ENCODE measurements around the gene MMD.

MMD gene

DNA sequence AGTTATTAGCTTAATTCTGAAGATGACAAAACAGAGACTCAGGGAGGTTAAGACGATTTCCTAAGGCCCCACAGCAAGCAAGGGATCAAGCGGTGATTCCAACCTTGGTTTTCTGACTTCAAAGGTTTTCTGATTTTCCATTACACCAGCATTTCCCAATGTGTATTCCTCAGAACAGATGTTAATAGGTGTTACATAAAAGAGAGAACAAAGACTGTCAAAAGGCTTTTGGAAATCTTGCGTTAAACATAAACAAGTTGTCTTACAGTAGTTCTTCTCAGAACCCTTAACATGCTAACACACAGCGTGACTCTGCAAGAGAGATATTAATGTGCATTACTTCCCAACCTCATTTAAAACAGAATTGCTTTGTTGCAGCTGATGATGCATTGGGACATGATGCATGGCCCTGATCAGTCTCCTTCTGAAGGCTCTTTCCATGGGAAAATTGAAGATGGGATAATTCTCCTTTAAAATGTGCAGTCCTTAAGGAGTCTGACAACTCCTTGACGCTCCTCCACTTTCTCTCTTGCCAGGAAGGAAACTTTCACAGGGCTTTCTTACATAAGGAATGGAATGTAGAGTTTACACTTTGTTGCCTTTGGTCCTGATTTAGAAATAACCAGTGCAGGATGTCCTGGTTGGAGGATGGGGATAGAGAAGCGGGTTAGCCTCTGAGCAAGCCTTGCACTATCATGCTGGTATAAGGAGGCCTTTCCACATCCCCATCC, 21.5 kb upstream of the MMD start:
- no peak for DNase-seq (ENCODE audit: low read depth)
- TF ChIP-seq, protein P1, sequence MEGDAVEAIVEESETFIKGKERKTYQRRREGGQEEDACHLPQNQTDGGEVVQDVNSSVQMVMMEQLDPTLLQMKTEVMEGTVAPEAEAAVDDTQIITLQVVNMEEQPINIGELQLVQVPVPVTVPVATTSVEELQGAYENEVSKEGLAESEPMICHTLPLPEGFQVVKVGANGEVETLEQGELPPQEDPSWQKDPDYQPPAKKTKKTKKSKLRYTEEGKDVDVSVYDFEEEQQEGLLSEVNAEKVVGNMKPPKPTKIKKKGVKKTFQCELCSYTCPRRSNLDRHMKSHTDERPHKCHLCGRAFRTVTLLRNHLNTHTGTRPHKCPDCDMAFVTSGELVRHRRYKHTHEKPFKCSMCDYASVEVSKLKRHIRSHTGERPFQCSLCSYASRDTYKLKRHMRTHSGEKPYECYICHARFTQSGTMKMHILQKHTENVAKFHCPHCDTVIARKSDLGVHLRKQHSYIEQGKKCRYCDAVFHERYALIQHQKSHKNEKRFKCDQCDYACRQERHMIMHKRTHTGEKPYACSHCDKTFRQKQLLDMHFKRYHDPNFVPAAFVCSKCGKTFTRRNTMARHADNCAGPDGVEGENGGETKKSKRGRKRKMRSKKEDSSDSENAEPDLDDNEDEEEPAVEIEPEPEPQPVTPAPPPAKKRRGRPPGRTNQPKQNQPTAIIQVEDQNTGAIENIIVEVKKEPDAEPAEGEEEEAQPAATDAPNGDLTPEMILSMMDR (IDR thresholded peaks at IDR 0.05; ENCODE audit: control insufficient read depth, insufficient read depth, low read depth, low read length, missing control alignments): no peak
- H3K4me3 ChIP-seq (ENCODE audit: control insufficient read depth, low read depth, low read length): no peak overlapping the region

GRCh38 chr17:55442462-55442861, 20.8 kb upstream of the MMD start:
- H3K4me3 ChIP-seq (ENCODE audit: control insufficient read depth, low read depth, low read length): no peak overlapping the region
- DNase-seq (ENCODE audit: low read depth): no peak
- TF ChIP-seq, protein P1 (IDR thresholded peaks at IDR 0.05; ENCODE audit: control insufficient read depth, insufficient read depth, low read depth, low read length, missing control alignments): no peak

DNA sequence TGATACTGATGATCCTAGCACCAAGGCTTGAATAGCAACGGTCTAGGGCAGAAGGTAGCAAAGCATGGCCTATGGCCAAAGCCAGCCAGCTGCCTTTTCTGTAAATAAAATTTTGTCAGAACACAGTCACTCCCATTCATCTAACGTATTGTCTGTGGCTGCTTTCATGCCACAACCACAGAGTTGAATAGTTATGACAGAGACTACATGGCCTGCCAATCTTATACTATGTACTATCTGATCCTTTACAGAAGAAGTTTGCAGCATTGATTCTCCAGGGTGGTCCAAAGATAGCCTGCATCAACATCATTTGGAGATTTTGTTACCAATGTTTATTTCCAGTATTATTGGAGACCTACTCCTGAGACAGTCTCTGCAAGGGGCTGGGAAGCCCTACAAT, 19.9 kb upstream of the MMD start:
- TF ChIP-seq, protein P1 (IDR thresholded peaks at IDR 0.05; ENCODE audit: control insufficient read depth, insufficient read depth, low read depth, low read length, missing control alignments): no peak
- no peak for DNase-seq (ENCODE audit: low read depth)
- H3K4me3 ChIP-seq (ENCODE audit: control insufficient read depth, low read depth, low read length): no peak overlapping the region

GRCh38 chr17:55440391-55440790, 18.8 kb upstream of the MMD start:
- TF ChIP-seq, protein P1 (IDR thresholded peaks at IDR 0.05; ENCODE audit: control insufficient read depth, insufficient read depth, low read depth, low read length, missing control alignments): no peak
- H3K4me3 ChIP-seq (ENCODE audit: control insufficient read depth, low read depth, low read length): no peak overlapping the region
- no peak for DNase-seq (ENCODE audit: low read depth)

GRCh38 chr17:55437159-55437605, 15.5 kb upstream of the MMD start:
- TF ChIP-seq, protein P1 (IDR thresholded peaks at IDR 0.05; ENCODE audit: control insufficient read depth, insufficient read depth, low read depth, low read length, missing control alignments): no peak
- DNase-seq (ENCODE audit: low read depth): no peak
- no peak overlapping the region for H3K4me3 ChIP-seq (ENCODE audit: control insufficient read depth, low read depth, low read length)

GRCh38 chr17:55436224-55437158, 14.9 kb upstream of the MMD start:
- no peak overlapping the region for H3K4me3 ChIP-seq (ENCODE audit: control insufficient read depth, low read depth, low read length)
- DNase-seq (ENCODE audit: low read depth): no peak

More at GRCh38 chr17:55436224-55437158, 14.9 kb upstream of the MMD start:
- TF ChIP-seq, protein P1 (IDR thresholded peaks at IDR 0.05; ENCODE audit: control insufficient read depth, insufficient read depth, low read depth, low read length, missing control alignments): no peak
